ENCODE measurements around the gene NRCAM.

DNA sequence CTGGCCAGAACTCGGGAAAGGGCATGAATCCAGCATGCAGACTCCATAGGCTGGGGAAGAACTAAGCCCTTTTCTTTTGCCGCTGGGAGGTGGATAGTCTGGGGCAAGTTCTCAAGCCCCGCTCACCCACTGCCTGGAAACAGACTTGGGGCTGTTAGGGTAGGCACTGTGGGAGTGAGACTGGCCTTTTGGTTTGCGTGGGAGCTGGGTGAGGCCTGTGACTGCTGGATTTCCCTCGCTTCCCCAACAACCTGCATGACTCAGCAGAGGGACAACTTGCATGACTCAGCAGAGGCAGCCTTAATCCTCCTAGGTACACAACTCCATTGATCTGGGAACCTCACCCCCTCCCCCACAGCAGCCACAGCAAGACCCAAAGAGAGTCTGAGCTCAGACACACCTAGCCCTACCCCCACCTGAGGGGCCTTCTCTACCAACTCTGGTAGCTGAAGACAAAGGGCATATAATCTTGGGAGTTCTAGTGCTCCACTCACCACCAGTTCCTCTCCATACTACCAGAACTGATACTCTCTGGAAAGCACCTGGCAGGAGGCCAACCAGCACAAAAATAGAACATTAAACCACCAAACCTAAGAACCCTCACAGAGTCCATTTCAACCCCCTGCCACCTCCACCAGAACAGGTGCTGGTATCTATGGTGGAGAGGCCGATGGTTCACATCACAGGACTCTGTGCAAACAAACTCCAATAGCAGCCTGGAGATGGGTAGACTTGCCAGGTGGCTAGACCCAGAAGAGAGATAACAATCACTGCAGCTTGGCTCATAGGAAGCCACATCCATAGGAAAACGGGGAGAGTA, 244.6 kb downstream of the NRCAM start:
- no peak for TF ChIP-seq BRCA1 (IDR thresholded peaks at IDR 0.05; ENCODE audit: low read depth, low read length)
- no peak for TF ChIP-seq POLR2AphosphoS2 (IDR thresholded peaks at IDR 0.05; ENCODE audit: low read depth, low read length)
- no peak for TF ChIP-seq EZH2 (IDR thresholded peaks at IDR 0.05; ENCODE audit: borderline replicate concordance, control insufficient read depth, low read depth, low read length)
- TF ChIP-seq CTCF (IDR thresholded peaks at IDR 0.05 in 2 of 3, conservative IDR thresholded peaks at IDR 0.05 in 1 of 3; ENCODE audit: control insufficient read depth in 2 of 3, extremely low read depth in 1 of 3, insufficient read depth in 1 of 3, low read depth in 3 of 3, low read length in 3 of 3): no peak
- TF ChIP-seq NFYB (IDR thresholded peaks at IDR 0.05; ENCODE audit: insufficient read depth, low read depth, low read length): no peak
- no peak for TF ChIP-seq POLR2A (IDR thresholded peaks at IDR 0.05; ENCODE audit: low read depth, low read length)
- TF ChIP-seq, protein P1, sequence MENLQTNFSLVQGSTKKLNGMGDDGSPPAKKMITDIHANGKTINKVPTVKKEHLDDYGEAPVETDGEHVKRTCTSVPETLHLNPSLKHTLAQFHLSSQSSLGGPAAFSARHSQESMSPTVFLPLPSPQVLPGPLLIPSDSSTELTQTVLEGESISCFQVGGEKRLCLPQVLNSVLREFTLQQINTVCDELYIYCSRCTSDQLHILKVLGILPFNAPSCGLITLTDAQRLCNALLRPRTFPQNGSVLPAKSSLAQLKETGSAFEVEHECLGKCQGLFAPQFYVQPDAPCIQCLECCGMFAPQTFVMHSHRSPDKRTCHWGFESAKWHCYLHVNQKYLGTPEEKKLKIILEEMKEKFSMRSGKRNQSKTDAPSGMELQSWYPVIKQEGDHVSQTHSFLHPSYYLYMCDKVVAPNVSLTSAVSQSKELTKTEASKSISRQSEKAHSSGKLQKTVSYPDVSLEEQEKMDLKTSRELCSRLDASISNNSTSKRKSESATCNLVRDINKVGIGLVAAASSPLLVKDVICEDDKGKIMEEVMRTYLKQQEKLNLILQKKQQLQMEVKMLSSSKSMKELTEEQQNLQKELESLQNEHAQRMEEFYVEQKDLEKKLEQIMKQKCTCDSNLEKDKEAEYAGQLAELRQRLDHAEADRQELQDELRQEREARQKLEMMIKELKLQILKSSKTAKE (IDR thresholded peaks at IDR 0.05; ENCODE audit: low read depth, poor library complexity, severe bottlenecking): peak; percentile 62
- peak; percentile 58; the same call in 1 of the 2 replicates for TF ChIP-seq JUNB (IDR thresholded peaks at IDR 0.05)
